Stimulated activated CD4-positive, alpha-beta T cell treated with anti-CD3 and anti-CD28 coated beads, Interleukin-12 subunit alpha, Interleukin-12 subunit beta, amount 100 ng/mL, for 24 hours (primary cell): Measurements from ENCODE around the gene COL7A1.
"Not testable (repeated sequence)": the region's sequence is repeated elsewhere in the genome, so short reads cannot be mapped to it uniquely, and the experiment has no call there.

Source experiments
- DNase-seq, 2 experiments: peaks; one replicate each; pipeline ENCODE4 v3.0.0-alpha.2; 2020; ENCODE audit warnings: low read depth in 2 of 2

The COL7A1 gene

DNA sequence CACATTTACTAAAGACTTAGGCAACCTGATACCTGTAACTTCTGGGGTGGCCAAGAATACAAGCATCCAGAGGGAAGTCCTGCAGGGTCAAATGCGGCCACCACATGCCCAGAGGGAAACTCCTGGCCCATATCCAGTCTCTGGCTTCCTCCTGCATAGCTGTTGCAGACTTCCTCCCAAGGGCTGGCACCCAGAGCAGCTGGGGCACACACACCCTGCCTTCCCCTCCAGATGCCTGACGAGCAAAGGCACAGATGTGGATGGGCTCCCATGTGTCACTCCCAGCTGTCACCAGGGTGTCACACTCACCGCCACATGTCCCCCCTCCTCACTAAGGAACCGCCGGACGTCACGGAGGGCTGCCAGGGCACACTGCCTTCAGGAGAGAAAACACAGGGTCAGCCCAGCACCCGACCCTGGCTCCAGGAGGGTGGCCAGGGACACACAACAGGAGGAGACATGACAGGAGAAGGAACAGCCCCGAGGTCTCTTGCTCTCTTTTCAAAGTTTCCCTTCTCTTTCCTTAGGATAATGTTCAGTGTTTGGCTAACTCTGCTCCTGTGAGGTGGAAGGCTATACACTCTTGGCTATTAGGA lies 51.8 kb downstream of the COL7A1 start:
- DNase-seq: no peak

DNA sequence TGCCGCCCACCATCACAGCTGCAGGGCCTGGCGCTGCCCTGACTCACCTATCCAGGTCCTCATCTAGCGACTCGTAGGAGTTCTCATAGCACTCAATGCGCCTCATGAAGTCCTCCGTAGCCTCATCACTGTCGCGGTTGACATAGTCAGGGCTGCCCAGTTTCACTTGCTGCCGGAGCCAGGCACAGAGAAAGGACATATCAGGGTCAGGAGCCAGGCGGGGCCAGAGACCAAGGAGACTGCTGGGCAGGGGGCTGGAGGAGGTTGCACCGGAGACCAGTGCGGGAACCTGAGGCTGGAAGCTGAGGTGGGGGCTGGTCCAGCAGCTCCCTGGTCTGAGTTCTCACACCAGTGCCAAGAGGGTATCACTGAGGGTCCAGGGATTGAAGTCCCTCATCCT lies 56.7 kb downstream of the COL7A1 start:
- no peak for DNase-seq

DNA sequence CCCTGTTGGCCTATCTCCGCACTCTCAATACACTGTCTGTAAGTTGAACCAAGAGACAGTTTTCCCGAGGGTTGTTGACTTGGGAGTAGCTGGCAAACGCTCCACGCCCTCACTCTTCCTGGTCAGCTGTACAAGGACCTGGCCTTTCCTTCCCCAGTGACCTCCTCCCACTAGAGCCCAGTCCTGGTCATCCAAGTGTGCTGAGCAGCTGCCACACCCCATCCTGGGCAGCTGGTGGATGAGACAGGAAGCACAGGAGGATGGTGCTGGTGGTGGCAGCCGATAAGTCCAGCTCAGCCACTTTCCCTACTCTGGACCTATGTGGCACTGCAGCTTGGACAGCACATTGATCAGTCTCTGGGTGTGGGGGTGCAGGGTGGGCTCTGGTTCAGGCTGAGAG lies 58.3 kb downstream of the COL7A1 start:
- no peak for DNase-seq

DNA sequence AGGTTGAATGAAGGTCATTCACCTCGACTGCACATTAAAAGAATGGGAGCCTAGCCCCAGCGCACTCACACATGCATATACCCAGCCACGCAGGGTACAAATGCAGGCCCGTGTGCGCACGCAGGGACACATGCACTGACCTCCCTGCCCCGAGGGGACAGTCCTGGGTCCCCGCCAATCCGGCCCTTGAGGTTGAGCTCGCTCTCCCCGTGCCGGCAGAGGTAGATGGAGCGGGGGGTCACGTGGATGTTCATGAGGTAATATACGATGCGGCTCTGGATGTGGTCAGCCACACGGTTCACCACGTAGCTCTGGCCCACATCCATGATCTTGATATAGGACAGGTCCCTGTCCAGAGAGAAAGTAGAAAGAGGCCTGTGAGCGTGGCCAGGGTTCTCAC lies 59.0 kb downstream of the COL7A1 start:
- DNase-seq: no peak

DNA sequence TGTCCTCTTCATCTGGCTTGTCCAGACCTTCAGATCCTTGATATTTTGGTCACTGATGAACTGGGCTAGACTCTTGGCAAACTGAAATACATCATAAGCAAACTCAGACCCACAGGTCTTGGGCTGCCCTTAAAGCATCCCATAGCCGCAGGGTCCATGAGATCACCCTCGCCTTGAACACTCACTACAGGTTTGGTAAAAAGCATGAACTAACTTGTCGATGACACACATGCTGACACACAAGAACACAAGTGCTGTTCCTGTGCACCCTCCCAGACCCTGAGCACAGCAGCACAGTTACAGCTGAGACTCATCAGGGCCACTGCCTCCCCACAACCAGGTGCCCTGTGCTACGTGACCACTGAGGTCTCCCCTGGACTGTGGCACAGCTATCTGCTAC lies 59.6 kb downstream of the COL7A1 start:
- DNase-seq: no peak

DNA sequence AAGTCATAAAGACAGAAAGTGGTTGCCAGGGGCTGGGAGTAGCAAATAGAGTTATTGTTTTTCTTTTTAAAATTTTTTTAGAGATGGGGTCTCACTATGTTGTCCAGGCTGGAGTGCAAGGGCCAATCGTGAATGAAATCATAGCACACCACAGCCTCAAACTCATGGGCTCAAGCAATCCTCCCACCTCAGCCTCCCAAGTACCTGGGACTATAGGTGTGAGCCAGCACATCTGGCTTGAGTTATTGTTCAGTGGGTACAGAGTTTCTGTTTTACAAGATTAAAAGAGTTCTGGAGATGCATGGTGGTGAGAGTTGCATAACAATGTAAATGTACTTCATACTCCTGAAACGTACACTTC lies 62.2 kb downstream of the COL7A1 start:
- no peak for DNase-seq

DNA sequence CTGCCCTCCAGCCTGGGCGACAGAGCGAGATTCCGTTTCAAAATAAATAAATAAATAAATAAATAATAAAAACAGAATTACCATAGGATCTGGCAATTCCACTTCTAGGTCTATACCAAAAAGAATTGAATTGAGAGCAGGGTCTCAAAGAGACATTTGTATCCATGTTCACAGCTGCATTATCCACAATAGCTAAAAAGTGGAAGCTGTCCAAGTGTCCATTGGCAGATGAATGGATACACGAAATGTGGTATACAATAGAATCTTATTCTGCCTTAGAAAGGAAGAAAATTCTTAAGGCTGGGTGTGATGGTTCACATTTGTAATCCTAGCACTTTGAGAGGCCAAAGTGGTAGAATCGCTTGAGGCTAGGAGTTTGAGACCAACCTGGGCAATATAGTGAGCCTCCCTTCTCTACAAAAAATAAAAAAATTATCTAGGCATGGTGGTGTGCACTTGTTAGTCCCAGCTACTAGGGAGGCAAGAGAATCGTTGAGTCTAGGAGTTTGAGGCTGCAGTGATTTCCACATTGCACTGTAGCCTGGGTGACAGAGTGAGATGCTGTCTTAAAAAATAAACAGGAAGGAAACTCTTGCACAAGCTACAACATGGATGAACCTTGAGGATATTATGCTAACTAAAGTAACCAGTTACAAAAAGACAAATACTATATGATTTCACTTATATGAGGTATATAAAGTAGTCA lies 62.7 kb downstream of the COL7A1 start:
- no peak for DNase-seq

DNA sequence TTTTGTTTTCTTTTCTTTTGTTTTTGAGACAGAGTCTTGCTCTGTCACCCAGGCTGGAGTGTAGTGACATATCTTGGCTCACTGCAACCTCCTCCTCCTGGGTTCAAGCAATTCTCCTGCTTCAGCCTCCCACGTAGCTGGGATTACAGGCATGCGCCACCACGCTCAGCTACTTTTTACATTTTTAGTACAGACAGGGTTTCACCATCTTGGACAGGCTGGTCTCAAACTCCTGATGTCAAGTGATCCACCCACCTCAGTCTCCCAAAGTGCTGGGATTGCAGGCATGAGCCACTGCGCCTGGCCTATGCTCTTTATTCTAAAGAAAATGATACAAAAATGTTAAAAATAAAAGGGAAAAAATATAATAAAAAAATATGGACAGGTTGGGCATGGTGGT lies 64.4 kb downstream of the COL7A1 start:
- not testable (repeated sequence) for DNase-seq

DNA sequence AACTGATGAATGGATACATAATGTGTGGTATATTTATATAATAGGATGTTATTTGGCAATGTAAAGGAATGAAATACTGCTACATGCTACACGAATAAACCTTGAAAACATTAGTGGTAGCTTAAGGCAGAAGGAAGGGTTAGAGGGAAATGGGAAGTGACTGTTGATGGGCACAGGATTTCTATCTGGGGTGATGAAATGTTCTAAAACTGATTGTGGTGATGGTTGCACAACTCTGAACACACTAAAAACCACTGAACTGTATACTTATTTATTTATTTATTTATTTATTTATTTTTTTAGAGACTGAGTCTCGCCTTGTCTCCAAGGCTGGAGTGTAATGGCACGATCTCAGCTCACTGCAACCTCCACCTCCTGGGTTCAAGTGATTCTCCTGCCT lies 66.4 kb downstream of the COL7A1 start:
- no peak for DNase-seq

DNA sequence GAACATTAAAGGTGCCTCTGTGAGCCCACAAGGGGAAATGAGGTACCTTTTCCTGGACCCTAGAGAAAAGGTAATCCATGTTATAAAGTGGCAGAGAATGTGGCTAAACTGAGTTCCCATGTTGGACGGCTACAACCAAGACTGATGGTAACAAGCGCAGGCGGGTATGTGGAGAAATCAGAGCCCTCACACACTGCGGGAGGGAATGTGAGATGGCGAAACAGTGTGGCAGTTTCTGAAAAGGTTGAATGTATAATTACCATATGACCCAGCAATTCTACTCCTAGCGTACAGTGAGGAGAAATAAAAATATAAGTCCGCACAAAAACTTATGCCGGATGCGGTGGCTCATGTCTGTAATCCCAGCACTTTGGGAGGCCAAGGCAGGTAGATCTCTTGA lies 67.1 kb downstream of the COL7A1 start:
- DNase-seq: no peak

DNA sequence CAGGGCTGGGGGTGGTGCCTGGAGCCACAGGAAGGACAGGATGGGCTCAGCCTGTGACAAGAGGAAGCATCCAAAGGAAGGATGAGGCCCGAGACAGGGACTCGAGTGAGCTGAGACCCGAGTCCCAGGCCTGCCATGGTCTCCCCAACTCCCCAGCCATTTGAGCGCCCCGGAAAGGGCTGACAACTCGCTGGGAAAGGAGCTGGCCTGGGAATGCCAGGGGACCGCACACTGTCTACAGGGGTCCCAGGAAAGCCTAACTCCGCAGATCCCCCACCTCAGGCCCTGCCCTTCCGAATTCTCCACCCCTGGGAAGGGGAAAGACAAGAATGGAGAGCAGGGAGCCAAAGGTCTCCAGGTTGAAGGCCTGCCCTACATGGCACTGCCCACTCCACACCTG lies 70.2 kb downstream of the COL7A1 start:
- DNase-seq: no peak

DNA sequence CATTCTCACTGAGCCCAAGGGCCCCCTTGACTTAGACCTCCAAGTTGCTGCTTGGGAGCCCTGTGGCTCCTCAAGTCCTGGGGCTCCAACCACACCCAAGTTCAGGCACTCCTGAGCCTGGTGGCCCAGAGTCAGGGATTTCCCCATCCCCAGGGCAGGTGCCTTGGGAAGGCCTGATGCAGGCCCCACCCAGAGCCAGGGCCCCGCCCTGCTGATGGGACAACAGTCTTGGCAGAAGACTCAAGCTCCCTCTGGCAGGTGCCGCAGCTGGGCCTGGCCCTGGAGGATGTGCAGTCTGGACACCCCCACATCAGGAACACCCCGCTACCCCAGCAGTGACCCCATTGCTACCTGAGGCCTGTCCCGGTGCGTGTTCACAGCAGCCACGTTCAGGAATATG lies 73.5 kb downstream of the COL7A1 start:
- no peak for DNase-seq

DNA sequence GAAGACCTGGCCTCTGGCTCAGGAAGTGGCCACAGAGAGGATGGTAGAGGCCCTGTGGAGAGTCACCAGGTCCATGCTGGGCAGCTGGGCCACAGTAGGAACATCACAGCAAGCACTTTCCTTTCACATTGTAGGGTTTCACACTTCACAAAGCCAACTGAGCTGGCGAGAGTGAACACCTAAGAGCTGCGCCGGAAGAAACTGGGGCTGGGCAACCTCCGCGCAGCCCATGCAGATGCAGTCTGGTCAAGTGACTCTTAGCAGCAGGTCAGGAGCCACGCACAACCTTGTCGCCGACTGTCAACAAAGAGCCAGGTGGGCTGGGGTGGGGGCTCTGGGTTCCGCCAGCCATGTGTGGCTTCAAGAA lies 75.9 kb downstream of the COL7A1 start:
- no peak for DNase-seq

DNA sequence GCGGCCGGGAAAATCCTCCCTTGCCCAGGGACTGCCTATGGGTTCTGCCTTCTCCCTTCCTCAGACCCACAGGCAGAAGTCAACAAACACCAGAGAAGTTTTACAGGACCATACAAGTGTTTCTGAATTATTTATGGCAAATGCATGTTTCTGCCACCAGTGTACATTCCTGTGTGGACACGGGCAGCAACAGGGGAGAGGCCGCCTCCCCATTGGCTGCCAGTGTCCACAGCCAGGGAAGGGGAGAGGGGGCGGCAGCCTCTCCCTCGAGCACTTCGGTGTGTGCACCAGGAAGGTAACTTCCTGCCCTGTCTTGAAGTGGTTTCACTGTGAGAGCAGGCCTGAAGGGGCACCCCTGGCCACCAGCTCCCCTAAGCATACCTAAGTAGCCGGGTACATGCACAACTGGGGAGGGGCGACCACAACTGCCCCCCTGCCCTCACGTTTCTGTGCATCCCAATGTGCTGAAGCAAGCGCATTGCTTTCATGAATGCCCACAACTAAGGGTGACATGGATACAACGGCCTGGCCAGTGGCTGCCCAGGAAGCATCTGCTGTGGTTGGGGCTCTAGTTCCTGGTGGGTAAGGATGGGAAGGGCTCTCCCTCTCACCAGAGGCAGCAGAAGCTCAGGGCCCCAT lies 76.4 kb downstream of the COL7A1 start:
- no peak for DNase-seq

DNA sequence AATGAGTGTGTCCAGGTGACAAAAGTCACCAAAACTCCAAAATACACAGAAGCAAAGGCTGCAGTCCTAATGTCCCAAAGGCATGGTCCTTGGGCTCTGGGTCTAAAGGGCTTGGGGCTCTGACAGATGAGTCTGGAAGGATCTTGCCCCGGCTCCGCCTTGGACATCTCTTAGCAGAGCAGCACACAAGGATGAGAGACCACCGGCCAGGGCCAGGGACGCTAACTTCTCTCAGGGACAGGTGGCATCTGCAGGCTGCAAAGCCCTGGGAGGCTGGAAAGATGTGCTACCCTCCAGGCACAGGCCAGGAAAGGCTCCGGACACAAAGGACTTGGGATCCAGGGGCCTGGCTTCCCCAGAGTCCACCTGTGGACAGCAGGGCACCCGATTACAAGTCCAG lies 77.1 kb downstream of the COL7A1 start:
- no peak for DNase-seq

DNA sequence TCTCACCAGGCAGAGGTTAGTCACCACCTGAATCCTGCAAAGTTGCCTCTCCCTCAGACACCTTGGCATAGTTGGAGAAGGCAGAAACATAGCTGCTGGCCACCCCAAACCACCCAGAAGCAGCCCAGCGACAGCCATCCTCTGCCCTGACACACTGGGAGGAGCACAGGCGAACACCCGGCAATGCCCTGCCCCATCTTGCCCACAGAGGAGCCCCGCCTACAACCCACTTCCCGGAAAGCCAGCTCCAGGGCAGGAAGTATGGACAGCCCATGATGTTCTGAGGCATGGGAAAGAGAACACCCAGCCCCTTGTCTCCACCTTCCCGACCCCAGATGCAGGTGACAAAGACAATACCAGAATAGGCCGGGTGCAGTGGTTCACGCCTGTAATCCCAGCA lies 78.6 kb downstream of the COL7A1 start:
- peak in 1 of 2 experiments; percentile 28 for DNase-seq

DNA sequence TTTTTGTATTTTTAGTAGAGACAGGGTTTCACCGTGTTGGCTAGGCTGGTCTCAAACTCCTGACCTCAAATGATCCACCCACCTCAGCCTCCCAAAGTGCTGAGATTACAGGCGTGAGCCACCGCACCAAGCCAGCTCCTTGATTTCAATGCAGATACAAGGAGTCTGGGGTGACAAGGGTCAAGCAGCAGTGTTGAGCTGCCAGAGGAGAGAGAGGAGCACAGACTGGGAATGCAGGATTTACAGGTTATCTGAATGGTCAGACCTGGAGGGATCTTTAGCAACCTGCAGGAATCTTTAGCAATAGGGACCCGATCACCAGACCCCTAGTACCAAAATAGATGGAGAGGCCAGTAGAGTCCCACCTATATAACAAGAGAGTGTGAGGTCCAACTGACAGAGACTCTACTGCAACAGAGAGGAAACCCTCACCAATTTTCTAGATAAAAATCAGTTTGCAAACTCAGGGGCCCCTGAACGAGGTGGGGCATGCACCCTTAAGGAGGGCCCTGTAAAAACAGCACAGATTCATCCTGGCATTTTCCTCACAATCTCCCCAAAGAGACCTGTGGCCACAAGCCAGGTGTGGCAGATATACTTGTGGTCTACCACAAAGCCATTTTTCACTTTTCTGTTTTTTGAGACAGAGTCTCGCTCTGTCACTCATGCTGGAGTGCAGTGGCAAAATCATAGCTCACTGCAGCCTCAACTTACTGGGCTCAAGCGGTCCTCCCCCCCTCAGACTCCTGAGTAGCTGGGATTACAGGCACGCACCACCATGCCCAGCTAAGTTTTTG lies 80.5 kb downstream of the COL7A1 start:
- DNase-seq: no peak
